SK-N-SH treated with all-trans-retinoic acid at 6 μM for 48 hours (cell line): Measurements from ENCODE around the gene RPGRIP1L.

ENCODE experiments used
- ARNTL ChIP-seq: fragments of 450-650 bp; formaldehyde crosslinking; IDR thresholded peaks from 2 replicates; pipeline ENCODE4 v1.5.0; 2020; ENCODE audit warnings: low read depth, mild to moderate bottlenecking, moderate library complexity, borderline replicate concordance
- OSR1 ChIP-seq: fragments of 250-450 bp; sonication (Bioruptor Pico); IDR thresholded peaks from 2 replicates; pipeline ENCODE4 v1.8.0; 2022; ENCODE audit warnings: moderate library complexity, mild to moderate bottlenecking, inconsistent platforms
- SNAI2 ChIP-seq: fragments of 250-450 bp; sonication (Bioruptor Pico); IDR thresholded peaks from 2 replicates; pipeline ENCODE4 v1.5.0; 2020; ENCODE audit warnings: mild to moderate bottlenecking, moderate library complexity
- ZFP30 ChIP-seq: fragments of 450-650 bp; formaldehyde crosslinking; IDR thresholded peaks from 2 replicates; pipeline ENCODE4 v1.5.0; 2022; ENCODE audit warnings: mild to moderate bottlenecking, moderate library complexity

DNA sequence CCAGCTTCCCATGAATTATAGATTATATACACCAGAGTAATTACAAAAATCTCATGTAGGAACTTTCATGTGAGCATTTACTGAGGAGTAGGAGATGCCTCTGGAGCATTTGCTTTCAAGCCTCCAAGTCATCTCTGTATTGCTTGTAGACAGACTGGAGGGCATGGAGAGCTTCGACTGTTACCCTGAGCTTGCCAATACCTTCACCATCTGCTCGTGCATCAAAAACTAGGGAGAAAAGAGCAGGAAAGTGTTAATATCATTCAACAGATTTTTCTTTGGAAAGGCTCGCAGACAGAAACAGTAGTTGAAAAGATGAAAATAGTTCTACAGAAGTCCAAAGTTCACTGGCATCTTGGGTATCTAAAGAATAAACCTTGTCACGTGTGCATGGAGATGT, 101.7 kb downstream of the RPGRIP1L start:
- TF ChIP-seq ZFP30 (CRISPR knock-in tag) (no peak), SNAI2 (no peak), ARNTL (CRISPR knock-in tag) (no peak), OSR1 (no peak)
